OCI-LY1 (cell line): ENCODE measurements around the gene MAS1.
"Not testable (repeated sequence)": the region's sequence is repeated elsewhere in the genome, so short reads cannot be mapped to it uniquely, and the experiment has no call there.

Experiments
- H2AFZ ChIP-seq: fragments of 200-600 bp; sonication (generic), shearing (Covaris generic); 2 replicates; pipeline ENCODE4 v1.6.0; 2014; ENCODE audit warnings: antibody characterized with exemption, mild to moderate bottlenecking, low read length
- H3F3A ChIP-seq: fragments of 200-600 bp; sonication (generic), shearing (Covaris generic); 2 replicates; pipeline ENCODE4 v1.6.0; 2014; ENCODE audit warnings: mild to moderate bottlenecking, antibody characterized with exemption, low read length, moderate library complexity; ENCODE audit not compliant: insufficient read depth
- H3K27ac ChIP-seq: fragments of 200-600 bp; sonication (generic); 2 replicates; pipeline ENCODE4 v1.5.1; 2014; ENCODE audit warnings: low read length, mixed run types, mild to moderate bottlenecking, low read depth; ENCODE audit not compliant: poor library complexity, severe bottlenecking
- H3K27me3 ChIP-seq: fragments of 200-600 bp; sonication (generic); 2 replicates; pipeline ENCODE4 v1.6.0; 2014; ENCODE audit warnings: antibody characterized with exemption, mild to moderate bottlenecking, low read length, moderate library complexity; ENCODE audit not compliant: insufficient read depth
- H3K36me3 ChIP-seq: fragments of 200-600 bp; sonication (generic); 2 replicates; pipeline ENCODE4 v1.6.1; 2014; ENCODE audit warnings: mild to moderate bottlenecking, antibody characterized with exemption, low read length, moderate library complexity, mixed read lengths; ENCODE audit not compliant: insufficient read depth
- H3K4me1 ChIP-seq: fragments of 200-600 bp; sonication (generic); 2 replicates; pipeline ENCODE4 v1.5.1; 2014; ENCODE audit warnings: mild to moderate bottlenecking, low read length, moderate library complexity; ENCODE audit not compliant: insufficient read depth, severe bottlenecking
- H3K4me2 ChIP-seq: fragments of 200-600 bp; sonication (generic), shearing (Covaris generic); 2 replicates; pipeline ENCODE4 v1.6.1; 2014; ENCODE audit warnings: low read length
- H3K4me3 ChIP-seq: fragments of 200-600 bp; sonication (generic); 2 replicates; pipeline ENCODE4 v1.5.1; 2014; ENCODE audit warnings: low read length, low read depth, mild to moderate bottlenecking, mixed read lengths; ENCODE audit not compliant: poor library complexity, severe bottlenecking
- H3K79me2 ChIP-seq: fragments of 200-600 bp; shearing (Covaris generic); 2 replicates; pipeline ENCODE4 v1.6.1; 2016; ENCODE audit warnings: mixed run types, low read length, mixed read lengths; ENCODE audit not compliant: insufficient read depth
- H3K9ac ChIP-seq: fragments of 200-600 bp; sonication (generic), shearing (Covaris generic); 2 replicates; pipeline ENCODE4 v1.6.1; 2014; ENCODE audit warnings: mild to moderate bottlenecking, low read length, mixed read lengths
- H3K9me2 ChIP-seq: fragments of 200-600 bp; sonication (generic), shearing (Covaris generic); 2 replicates; pipeline ENCODE4 v1.6.1; 2014; ENCODE audit warnings: low read depth, mild to moderate bottlenecking, low read length, mixed read lengths
- H3K9me3 ChIP-seq: fragments of 200-600 bp; shearing (Covaris generic); 2 replicates; pipeline ENCODE4 v1.6.1; 2014; ENCODE audit warnings: low read length, mixed read lengths
- H4K20me1 ChIP-seq: fragments of 200-600 bp; sonication (generic), shearing (Covaris generic); 2 replicates; pipeline ENCODE4 v1.6.0; 2016; ENCODE audit warnings: mild to moderate bottlenecking, low read length; ENCODE audit not compliant: insufficient read depth
- EZH2 ChIP-seq: fragments of 200-600 bp; sonication (generic), shearing (Covaris generic); IDR thresholded peaks from 2 replicates; pipeline ENCODE4 v1.8.0; 2017; ENCODE audit warnings: borderline replicate concordance, mixed run types, mild to moderate bottlenecking, antibody characterized with exemption, low read length, moderate library complexity, mixed read lengths
- TF ChIP-seq, protein P1 (sequence below): fragments of 200-600 bp; sonication (generic), shearing (Covaris generic); IDR thresholded peaks from 2 replicates; pipeline ENCODE4 v1.5.1; 2017; ENCODE audit warnings: mild to moderate bottlenecking, antibody characterized with exemption, low read length, moderate library complexity, mixed read lengths

The MAS1 gene

DNA sequence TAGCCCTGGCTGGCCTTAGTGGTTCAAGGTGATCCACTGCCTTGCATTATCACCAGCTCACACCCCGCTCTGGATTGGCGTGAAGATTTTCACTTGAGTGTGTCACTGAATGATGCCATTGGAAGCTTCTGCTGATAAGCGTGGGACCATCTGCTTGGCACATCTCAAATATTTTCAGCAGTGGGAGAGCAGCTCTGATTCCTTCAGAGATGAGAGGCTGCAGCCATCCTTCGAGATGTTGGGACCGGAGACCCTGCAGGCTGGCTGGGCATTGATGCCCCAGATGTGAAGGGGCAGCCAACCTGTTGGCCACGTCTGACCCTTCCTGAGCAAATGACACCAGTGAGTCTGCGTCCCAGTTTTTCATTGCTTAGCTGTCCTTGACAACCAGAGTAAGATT is at the start of gene MAS1:
Gene MAS1, plus strand, starts transcription at position 197 of the 400 bp plus-strand sequence. CDS start 15,968 bp downstream, outside the sequence.
- no peaks in the 10 kb centered on the region for H3K27me3 ChIP-seq
- H3K4me2 ChIP-seq = no peak within 1 kb of the TSS

GRCh38 chr6:159842035-159842434 is 48.8 kb upstream of the MAS1 start:
- H3F3A ChIP-seq = no peaks in the 10 kb centered on the region

More for the DNA sequence above, at the start of gene MAS1:
- no peaks in the 10 kb centered on the region for H3K79me2 ChIP-seq
- no peaks in the 10 kb centered on the region for H3F3A ChIP-seq
- no peaks in the 10 kb centered on the region for H3K36me3 ChIP-seq
- H2AFZ ChIP-seq = no peak within 1 kb of the TSS
- H3K9me3 ChIP-seq = no peaks in the 10 kb centered on the region
- no peaks in the 10 kb centered on the region for H4K20me1 ChIP-seq
- no peak within 1 kb of the TSS for H3K9ac ChIP-seq
- H3K4me1 ChIP-seq = no peaks in the 10 kb centered on the region
- TF ChIP-seq EZH2 = no peak
- TF ChIP-seq, protein P1, sequence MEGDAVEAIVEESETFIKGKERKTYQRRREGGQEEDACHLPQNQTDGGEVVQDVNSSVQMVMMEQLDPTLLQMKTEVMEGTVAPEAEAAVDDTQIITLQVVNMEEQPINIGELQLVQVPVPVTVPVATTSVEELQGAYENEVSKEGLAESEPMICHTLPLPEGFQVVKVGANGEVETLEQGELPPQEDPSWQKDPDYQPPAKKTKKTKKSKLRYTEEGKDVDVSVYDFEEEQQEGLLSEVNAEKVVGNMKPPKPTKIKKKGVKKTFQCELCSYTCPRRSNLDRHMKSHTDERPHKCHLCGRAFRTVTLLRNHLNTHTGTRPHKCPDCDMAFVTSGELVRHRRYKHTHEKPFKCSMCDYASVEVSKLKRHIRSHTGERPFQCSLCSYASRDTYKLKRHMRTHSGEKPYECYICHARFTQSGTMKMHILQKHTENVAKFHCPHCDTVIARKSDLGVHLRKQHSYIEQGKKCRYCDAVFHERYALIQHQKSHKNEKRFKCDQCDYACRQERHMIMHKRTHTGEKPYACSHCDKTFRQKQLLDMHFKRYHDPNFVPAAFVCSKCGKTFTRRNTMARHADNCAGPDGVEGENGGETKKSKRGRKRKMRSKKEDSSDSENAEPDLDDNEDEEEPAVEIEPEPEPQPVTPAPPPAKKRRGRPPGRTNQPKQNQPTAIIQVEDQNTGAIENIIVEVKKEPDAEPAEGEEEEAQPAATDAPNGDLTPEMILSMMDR = no peak
- no peak within 1 kb of the TSS for H3K4me3 ChIP-seq
- no peak within 1 kb of the TSS for H3K27ac ChIP-seq
- H3K9me2 ChIP-seq = no peaks in the 10 kb centered on the region

DNA sequence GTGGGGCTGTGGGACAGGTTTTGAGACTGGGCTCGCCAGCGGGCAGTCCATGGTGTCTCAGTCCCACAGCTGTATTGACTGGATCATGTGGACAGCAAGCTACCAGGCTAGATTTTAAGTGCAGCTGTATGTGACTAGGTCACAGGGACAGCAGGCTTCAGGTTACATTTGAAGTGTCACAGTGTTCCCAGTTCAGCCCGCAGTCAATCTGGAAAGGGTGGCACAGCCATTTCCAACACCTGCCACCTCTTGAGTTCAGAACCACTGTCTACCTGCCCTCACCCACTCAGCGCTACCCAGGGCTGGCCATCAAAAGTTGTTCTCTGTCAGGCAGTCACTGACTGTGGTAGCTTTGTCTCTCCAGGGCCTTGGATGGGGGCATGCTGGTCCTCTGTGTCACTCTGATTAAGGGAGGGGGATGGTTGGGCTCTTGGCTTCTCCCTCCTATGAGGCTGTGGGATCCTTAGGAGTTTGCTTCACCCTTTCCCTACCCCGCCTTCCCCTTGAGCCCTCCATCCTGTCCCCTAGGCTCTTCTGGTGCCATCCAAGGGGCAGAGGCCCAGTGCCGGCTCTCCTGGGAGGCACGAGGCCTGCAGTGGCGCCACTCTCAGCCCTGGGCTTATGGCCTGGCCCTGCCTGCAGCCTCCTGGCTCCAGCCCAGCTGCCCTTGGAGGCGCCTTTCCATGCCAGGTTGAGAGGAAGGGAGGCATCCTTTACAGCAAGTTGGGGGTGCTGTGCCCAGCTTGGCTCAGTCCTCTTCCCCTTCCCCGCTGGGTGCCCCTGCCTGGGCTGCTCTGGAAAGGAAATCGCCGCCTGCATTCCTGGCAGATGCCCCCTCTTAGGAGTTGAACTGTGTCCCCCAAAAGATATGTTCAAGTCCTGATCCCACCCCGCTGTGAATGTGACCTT is 45.8 kb upstream of the MAS1 start:
- H3K9me3 ChIP-seq = no peaks in the 10 kb centered on the region
- no peak overlapping the region for H3K4me3 ChIP-seq
- H3K9me2 ChIP-seq = no peaks in the 10 kb centered on the region
- H3F3A ChIP-seq = no peaks in the 10 kb centered on the region
- H3K27me3 ChIP-seq = no peaks in the 10 kb centered on the region
- H4K20me1 ChIP-seq = no peaks in the 10 kb centered on the region
- TF ChIP-seq, protein P1 = no peak
- TF ChIP-seq EZH2 = no peak
- H3K4me2 ChIP-seq = no peak overlapping the region
- no peaks in the 10 kb centered on the region for H3K4me1 ChIP-seq
- H2AFZ ChIP-seq = no peak overlapping the region
- no peak overlapping the region for H3K27ac ChIP-seq
- no peak overlapping the region for H3K9ac ChIP-seq
- H3K36me3 ChIP-seq = no peaks in the 10 kb centered on the region
- H3K79me2 ChIP-seq = no peaks in the 10 kb centered on the region

More at GRCh38 chr6:159842035-159842434, 48.8 kb upstream of the MAS1 start:
- Histone ChIP-seq H3K9me2 (no peaks in the 10 kb centered on the region), H3K4me2 (no peak overlapping the region), H3K4me1 (no peaks in the 10 kb centered on the region), H3K27ac (no peak overlapping the region), H2AFZ (no peak overlapping the region), H3K4me3 (no peak overlapping the region), H3K9me3 (no peaks in the 10 kb centered on the region), H3K79me2 (no peaks in the 10 kb centered on the region), H3K9ac (no peak overlapping the region), H4K20me1 (no peaks in the 10 kb centered on the region), H3K27me3 (0 out of 2 replicates have a peak, but pooled peaks cover 4% of the 10 kb centered on the region), H3K36me3 (no peaks in the 10 kb centered on the region)
- TF ChIP-seq EZH2 = no peak
- TF ChIP-seq, protein P1 = no peak

DNA sequence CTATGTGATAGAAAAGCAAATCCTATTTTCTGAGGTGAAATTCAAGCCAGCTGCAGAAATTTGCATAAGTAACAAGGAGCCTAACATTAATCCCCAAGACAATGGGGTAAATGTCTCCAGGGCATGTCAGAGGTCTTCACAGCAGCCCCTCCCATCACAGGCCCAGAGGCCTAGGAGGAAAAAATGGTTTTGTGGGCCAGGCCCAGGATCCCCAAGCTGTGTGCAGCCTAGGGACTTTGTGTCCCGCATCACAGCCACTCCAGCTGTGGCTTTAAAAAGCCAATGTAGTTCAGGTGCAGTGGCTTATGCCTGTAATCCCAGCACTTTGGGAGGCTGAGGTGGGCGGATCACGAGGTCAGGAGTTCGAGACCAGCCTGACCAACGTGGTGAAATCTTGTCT is 42.2 kb upstream of the MAS1 start:
- H3K9me3 ChIP-seq, H3K4me2 ChIP-seq, H3K9me2 ChIP-seq, H4K20me1 ChIP-seq, H3K9ac ChIP-seq, H3K4me1 ChIP-seq, H2AFZ ChIP-seq, H3K27me3 ChIP-seq, H3K79me2 ChIP-seq, H3F3A ChIP-seq, H3K36me3 ChIP-seq, H3K4me3 ChIP-seq, H3K27ac ChIP-seq: not testable (repeated sequence)

GRCh38 chr6:159849851-159850250 is 40.9 kb upstream of the MAS1 start:
- H3K79me2 ChIP-seq, H3F3A ChIP-seq, H3K4me3 ChIP-seq, H3K4me1 ChIP-seq, H3K36me3 ChIP-seq, H3K9me2 ChIP-seq, H3K27ac ChIP-seq, H4K20me1 ChIP-seq, H3K9me3 ChIP-seq, H2AFZ ChIP-seq, H3K27me3 ChIP-seq, H3K9ac ChIP-seq, H3K4me2 ChIP-seq: not testable (repeated sequence)
